ENCODE data around the gene SH3GL1. TPM values are rescaled to one million over a fixed set of nuclear protein-coding genes. Genes with fewer than 3 reads are reported as not detected.

The SH3GL1 gene
- total RNA-seq, 4 donors from 2014 or later: 49.4 to 77.2 (median 59.5) TPM

DNA sequence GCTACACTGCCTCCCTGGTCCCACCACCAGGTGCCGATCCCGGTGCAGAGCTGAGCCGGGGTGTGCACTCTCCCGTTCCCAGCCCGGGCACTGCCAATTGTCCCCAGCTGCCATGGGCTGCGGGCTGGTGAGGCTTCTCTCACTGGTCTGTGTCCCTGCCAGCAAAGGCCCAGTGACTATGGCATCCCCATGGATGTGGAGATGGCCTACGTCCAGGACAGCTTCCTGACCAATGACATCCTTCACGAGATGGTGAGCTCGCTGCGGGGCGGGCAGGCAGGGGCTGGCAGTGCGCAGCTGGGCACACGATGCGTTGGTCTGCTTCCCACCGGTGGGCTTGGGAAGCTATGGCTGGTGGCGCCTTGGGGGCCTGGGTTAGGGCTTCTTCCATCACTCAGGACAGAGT lies 42.4 kb downstream of the SH3GL1 start:
- WGBS: 80% methylated on average over 5 of the region's 16 CpGs
- no peak overlapping the region for H3K27ac ChIP-seq (replicated peaks in 1 of 4)
- H3K4me3 ChIP-seq: no peak overlapping the region
- intact Hi-C loops (cut with DNase I): no loop called here
- peaks cover 25 to 76% (median 61%) of the 10 kb centered on the region in 4 donors for H3K36me3 ChIP-seq
- H3K27me3 ChIP-seq: no peaks in the 10 kb centered on the region
- H3K4me1 ChIP-seq: peaks cover 0 to 25% (median 20%) of the 10 kb centered on the region in 4 donors
- DNase-seq (ENCODE audit: extremely low spot score): no peak
- no peak for TF ChIP-seq POLR2AphosphoS5 (IDR thresholded peaks at IDR 0.05)
- TF ChIP-seq EP300 (IDR thresholded peaks at IDR 0.05): no peak
- no peak for TF ChIP-seq POLR2A (IDR thresholded peaks at IDR 0.05; ENCODE audit: low read depth)
- TF ChIP-seq, protein P1, sequence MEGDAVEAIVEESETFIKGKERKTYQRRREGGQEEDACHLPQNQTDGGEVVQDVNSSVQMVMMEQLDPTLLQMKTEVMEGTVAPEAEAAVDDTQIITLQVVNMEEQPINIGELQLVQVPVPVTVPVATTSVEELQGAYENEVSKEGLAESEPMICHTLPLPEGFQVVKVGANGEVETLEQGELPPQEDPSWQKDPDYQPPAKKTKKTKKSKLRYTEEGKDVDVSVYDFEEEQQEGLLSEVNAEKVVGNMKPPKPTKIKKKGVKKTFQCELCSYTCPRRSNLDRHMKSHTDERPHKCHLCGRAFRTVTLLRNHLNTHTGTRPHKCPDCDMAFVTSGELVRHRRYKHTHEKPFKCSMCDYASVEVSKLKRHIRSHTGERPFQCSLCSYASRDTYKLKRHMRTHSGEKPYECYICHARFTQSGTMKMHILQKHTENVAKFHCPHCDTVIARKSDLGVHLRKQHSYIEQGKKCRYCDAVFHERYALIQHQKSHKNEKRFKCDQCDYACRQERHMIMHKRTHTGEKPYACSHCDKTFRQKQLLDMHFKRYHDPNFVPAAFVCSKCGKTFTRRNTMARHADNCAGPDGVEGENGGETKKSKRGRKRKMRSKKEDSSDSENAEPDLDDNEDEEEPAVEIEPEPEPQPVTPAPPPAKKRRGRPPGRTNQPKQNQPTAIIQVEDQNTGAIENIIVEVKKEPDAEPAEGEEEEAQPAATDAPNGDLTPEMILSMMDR (IDR thresholded peaks at IDR 0.05): no peak
- H3K9me3 ChIP-seq: no peaks in the 10 kb centered on the region

DNA sequence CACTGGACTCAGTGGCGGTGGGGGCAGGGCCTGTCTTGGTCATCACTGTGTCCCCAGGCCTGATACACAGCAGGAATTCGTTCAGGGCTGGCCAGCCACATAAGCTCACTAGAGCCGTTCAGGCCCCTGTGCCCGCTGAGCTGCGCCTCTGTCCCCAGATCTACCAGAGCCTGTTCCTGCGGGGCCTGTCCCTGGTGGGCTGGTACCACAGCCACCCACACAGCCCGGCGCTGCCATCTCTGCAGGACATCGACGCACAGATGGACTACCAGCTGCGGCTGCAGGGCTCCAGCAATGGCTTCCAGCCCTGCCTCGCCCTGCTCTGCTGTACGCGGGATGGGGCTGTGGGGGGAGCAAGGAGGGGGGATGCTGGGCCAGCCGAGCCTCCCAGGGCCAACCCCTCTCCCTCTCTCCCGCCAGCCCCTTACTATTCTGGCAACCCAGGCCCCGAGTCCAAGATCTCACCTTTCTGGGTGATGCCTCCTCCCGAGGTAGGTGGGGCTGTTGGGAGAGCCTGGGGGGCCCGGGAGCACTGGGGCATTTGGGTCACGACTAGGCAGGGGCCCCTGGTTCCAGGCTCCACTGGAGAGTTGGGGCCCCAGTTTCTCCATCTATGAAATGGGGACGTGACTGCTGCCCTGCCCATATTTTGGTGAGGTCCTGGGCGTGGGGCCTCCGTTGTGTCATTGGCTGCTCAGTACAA lies 43.1 kb downstream of the SH3GL1 start:
- Histone ChIP-seq H3K4me1 (peaks cover 0 to 27% (median 20%) of the 10 kb centered on the region in 4 donors), H3K4me3 (no peak overlapping the region), H3K27me3 (no peaks in the 10 kb centered on the region), H3K27ac (replicated peaks in 1 of 4) (no peak overlapping the region), H3K9me3 (no peaks in the 10 kb centered on the region), H3K36me3 (peaks cover 25 to 69% (median 54%) of the 10 kb centered on the region in 4 donors)
- TF ChIP-seq EP300 (IDR thresholded peaks at IDR 0.05) (no peak), POLR2AphosphoS5 (IDR thresholded peaks at IDR 0.05) (no peak), POLR2A (IDR thresholded peaks at IDR 0.05; ENCODE audit: low read depth) (no peak)
- TF ChIP-seq, protein P1 (IDR thresholded peaks at IDR 0.05): no peak
- no peak for DNase-seq (ENCODE audit: extremely low spot score)
- WGBS: 84% methylated on average over 7 of the region's 23 CpGs
- intact Hi-C loops (cut with DNase I): no loop called here

DNA sequence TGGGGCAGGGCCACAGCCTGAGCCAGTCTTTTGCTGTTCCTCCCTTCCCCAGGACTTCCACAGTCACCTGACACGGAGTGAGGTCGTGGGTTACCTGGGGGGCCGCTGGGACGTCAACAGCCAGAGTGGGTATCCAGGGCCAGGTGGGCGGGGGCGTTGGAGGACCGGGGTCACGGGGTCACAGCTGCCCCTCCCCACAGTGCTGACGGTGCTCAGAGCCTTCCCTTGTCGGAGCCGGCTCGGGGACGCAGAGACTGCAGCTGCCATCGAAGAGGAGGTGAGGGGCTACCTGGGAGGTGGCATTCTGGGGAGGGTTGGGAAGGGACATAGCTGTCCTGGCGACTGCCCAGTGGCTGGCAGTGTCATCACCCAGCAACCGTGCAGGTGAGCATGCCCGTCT lies 45.5 kb downstream of the SH3GL1 start:
- 83% methylated on average over 13 of the region's 17 CpGs for whole genome bisulfite sequencing
- Histone ChIP-seq H3K4me1 (peaks cover 0 to 10% (median 2%) of the 10 kb centered on the region in 4 donors), H3K9me3 (no peaks in the 10 kb centered on the region), H3K36me3 (peaks cover 6 to 51% (median 31%) of the 10 kb centered on the region in 4 donors), H3K27me3 (no peaks in the 10 kb centered on the region), H3K27ac (replicated peaks in 1 of 4) (no peak overlapping the region), H3K4me3 (no peak overlapping the region)
- no peak for DNase-seq (ENCODE audit: extremely low spot score)
- intact Hi-C loops (cut with DNase I): no loop called here
- no peak for TF ChIP-seq EP300 (IDR thresholded peaks at IDR 0.05)
- no peak for TF ChIP-seq POLR2A (IDR thresholded peaks at IDR 0.05; ENCODE audit: low read depth)

DNA sequence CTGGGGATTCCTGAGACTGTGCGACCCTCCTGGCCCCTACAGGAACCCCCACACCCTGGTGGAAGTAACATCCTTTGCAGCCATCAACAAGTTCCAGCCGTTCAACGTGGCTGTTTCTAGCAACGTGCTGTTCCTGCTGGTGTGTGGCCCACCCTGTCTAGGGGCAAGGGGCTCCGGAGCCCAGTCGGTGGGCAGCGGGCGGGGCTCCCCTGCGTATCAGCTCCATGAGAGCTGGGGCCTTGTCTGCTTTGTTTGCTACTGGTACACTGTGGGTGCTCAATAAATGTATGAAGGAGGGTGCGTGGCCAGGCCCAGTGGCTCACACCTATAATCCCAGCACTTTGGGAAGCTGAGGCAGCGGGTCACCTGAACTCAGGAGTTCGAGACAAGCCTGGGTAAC lies 46.1 kb downstream of the SH3GL1 start:
- 100% methylated on average over 4 of the region's 12 CpGs for WGBS
- no peaks in the 10 kb centered on the region for H3K9me3 ChIP-seq
- no peak overlapping the region for H3K27ac ChIP-seq (replicated peaks in 1 of 4)
- intact Hi-C loops (cut with DNase I): no loop called here
- DNase-seq (ENCODE audit: extremely low spot score): no peak
- H3K4me3 ChIP-seq: no peak overlapping the region
- TF ChIP-seq EP300 (IDR thresholded peaks at IDR 0.05): no peak
- no peak for TF ChIP-seq POLR2AphosphoS5 (IDR thresholded peaks at IDR 0.05)
- TF ChIP-seq, protein P1 (IDR thresholded peaks at IDR 0.05): no peak
- TF ChIP-seq POLR2A (IDR thresholded peaks at IDR 0.05; ENCODE audit: low read depth): no peak
- peaks cover 0 to 5% (median 0%) of the 10 kb centered on the region in 4 donors for H3K4me1 ChIP-seq
- H3K27me3 ChIP-seq: no peaks in the 10 kb centered on the region
- peaks cover under 1 to 45% (median 25%) of the 10 kb centered on the region in 4 donors for H3K36me3 ChIP-seq

DNA sequence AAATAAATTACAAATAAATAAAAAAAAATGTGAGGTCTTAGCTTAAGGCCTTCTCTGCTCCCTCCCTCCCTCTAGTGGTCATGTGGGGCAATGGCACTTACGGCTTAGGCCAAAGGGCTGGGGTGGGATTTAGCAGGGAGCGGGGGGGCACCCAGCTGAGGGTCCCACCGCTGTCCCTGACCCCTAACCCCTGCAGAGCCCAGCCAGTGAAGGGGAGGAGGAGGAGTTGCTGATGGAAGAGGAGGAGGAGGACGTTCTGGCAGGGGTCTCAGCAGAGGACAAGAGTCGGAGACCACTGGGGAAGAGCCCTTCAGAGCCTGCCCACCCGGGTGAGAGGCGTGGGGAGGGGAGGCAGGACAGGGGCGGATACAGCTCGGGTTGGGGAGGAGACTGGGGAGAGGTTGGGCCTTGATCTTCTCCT lies 47.6 kb downstream of the SH3GL1 start:
- H3K9me3 ChIP-seq: no peaks in the 10 kb centered on the region
- H3K36me3 ChIP-seq: peaks cover 0 to 42% (median 20%) of the 10 kb centered on the region in 4 donors
- H3K4me1 ChIP-seq: peaks cover 0 to 5% (median 0%) of the 10 kb centered on the region in 4 donors
- no peak for DNase-seq (ENCODE audit: extremely low spot score)
- no peak overlapping the region for H3K4me3 ChIP-seq
- no peak for TF ChIP-seq EP300 (IDR thresholded peaks at IDR 0.05)
- TF ChIP-seq, protein P1 (IDR thresholded peaks at IDR 0.05): peak; percentile 40 to 94 (median 60)
- H3K27me3 ChIP-seq: no peaks in the 10 kb centered on the region
- 42% methylated on average over 8 of the region's 9 CpGs for WGBS
- peak overlapping the region in 1 of 4 donors; percentile 1 for H3K27ac ChIP-seq (replicated peaks in 1 of 4)
- intact Hi-C loops (cut with DNase I): loop anchor here (2.0 kb wide), 1 partner anchor 86 kb away; no protein-coding TSS in a partner anchor
